Pons (tissue), 1 donor: ENCODE data around the gene IZUMO2.
A peak's percentile ranks its signal among the peaks of the same experiment; 100 is the strongest.
"Not testable (repeated sequence)": the region's sequence is repeated elsewhere in the genome, so short reads cannot be mapped to it uniquely, and the experiment has no call there.

Experiments
- DNase-seq: peaks from one replicate; pipeline ENCODE4 v3.0.0-alpha.2; 2016; ENCODE audit warnings: low spot score

IZUMO2 gene

DNA sequence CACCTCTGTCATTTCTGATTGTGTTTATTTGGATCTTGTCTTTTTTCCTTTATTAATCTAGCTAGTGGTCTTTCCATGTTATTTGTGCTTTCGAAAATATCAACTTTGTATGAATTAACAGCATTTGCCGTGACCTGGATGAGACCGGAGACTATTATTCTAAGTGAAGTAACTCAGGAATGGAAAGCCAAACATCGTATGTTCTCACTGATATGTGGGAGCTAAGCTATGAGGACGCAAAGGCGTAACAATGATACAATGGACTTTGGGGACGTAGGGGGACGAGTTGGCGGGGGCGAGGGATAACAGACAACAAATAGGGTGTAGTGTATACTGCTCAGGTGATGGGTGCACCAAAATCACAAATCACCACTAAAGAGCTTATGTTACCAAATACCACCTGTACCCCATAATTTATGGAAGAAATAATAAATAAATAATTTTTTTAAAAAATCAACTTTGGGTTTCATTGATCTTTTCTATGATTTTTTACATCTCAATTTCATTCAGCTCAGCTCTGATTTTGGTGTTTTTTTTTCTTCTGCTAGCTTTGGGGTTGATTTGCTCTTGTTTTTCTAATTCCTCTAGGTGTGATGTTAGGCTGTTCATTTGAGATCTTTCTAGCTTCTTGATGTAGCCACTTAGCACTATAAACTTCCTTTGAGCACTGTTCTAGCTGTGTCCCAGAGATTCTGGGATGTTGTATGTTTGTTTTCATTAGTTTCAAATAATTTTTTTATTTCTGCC is 27.1 kb downstream of the IZUMO2 start:
- peak; percentile 3 for DNase-seq

DNA sequence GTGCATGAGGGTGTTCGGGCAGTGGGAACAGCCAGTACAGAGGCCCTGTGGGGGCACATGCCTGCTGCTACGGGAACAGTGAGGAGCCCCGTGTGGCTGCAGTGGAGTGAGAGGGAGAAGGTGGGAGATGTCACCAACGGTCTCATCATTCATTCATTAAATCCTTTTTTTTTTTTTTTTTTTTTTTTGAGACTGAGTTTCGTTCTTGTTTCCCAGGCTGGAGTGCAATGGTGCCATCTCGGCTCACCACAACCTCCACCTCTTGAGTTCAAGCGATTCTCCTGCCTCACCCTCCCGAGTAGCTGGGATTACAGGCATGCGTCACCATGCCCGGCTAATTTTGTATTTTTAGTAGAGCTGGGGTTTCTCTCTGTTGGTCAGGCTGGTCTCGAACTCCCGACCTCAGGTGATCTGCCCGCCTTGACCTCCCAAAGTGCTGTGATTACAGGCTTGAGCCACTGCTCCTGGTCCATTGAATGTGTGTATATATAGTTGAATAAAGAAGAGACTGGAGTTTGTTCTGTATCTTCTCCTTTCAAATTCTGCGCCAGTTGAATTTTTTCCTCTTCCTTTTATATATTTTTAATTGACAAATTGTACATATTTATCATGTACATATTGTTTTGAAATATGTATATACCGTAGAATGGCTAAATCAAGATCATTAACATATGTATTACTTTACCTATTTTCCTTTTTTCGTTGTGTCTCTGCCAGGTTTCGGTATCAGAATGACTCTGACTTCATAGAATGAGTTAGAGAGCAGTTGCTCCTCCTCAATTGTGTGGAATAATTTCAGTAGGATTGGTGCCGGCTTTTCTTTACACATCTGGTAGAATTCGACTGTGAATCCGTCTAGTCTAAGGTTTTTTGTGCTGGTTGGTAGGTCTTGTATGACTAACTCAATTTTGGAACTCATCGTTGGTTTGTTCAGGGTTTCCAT is 28.0 kb downstream of the IZUMO2 start:
- not testable (repeated sequence) for DNase-seq

DNA sequence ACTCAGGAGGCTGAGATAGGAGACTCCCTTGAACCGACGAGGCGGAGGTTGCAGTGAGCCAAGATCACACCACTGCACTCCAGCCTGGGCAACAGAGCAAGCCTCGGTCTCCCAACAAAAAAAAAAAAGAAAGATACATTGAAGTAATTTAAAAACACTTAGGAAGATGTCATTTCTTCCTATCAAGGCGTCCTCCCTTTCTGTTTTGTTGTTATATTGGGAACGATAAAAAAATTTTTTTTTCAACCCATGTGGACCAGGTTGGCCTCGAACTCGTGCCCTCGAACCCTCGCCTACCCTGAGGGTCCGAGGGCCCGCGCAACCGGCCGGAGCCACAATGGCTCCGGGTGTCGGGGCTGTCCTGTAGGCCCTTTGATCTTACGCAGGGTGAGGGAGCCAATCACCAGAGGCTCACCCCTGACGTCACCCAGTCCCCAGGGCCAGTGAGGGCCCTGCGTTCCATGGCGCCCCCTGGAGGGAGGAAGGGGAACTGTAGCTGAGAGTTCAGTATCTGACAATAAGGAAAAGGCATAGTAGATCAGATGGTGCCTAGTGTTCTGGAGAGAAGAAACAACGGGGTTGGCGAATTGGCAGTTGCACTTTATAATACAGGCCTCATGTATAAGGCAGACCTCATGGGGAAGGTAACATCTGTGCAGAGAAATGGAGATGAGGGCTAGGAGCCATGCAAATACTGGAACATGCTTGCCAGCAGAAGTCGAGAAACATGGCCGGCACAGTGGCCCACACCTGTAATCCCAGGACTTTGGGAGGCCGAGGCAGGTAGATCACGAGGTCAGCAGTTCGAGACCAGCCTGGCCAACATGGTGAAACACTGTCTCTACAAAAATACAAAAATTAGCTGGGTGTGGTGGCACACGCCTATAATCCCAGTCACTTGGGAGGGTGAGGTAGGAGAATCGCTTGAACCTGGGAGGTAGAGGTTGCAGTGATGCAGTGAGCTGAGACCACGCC is 29.3 kb downstream of the IZUMO2 start:
- not testable (repeated sequence) for DNase-seq

DNA sequence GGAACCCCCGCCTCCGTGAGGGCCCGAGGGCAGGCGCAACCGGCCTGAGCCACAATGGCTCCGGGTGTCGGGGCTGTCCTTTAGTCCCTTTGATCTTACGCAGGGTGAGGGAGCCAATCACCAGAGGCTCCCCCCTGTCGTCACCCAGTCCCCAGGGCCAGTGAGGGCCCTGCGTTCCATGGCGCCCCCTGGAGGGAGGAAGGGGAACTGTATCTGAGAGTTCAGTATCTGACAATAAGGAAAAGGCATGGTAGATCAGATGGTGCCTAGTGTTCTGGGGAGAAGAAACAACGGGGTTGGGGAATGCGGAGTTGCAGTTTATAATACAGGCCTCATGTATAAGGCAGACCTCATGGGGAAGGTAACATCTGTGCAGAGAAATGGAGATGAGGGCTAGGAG is 59.1 kb downstream of the IZUMO2 start:
- DNase-seq, result not testable (repeated sequence)

DNA sequence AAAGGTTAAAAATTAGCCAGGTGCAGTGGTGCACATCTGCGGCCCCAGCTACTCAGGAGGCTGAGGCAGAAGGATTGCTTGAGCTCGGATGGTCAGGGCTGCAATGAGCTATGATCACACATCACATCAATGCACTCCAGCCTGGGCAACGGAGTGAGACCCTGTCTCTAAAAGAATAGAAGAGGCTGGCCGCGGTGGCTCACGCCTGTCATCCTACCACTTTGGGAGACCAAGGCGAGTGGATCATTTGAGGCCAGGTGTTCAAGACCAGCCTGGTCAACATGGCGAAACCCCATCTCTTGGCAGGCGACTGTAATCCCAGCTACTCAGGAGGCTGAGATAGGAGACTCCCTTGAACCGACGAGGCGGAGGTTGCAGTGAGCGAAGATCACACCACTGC is 59.7 kb downstream of the IZUMO2 start:
- DNase-seq, result not testable (repeated sequence)
